GM18870 (cell line): ENCODE measurements around the gene IGDCC3.
"Not testable (repeated sequence)": the region's sequence is repeated elsewhere in the genome, so short reads cannot be mapped to it uniquely, and the experiment has no call there.

Source experiments
- ATAC-seq: cut with Tn5 transposase; IDR thresholded peaks from one replicate; pipeline ENCODE4 v1.9.1; 2021; ENCODE audit warnings: moderate library complexity; ENCODE audit not compliant: unreplicated experiment

The IGDCC3 gene

GRCh38 chr15:65371976-65372786 lies 5.6 kb downstream of the IGDCC3 start:
- no peak for ATAC-seq

- no peak for ATAC-seq
These were observed 6.9 kb downstream of the IGDCC3 start for GRCh38 chr15:65370885-65371284.

- no peak for ATAC-seq
These were observed 8.2 kb downstream of the IGDCC3 start for GRCh38 chr15:65369651-65370050.

DNA sequence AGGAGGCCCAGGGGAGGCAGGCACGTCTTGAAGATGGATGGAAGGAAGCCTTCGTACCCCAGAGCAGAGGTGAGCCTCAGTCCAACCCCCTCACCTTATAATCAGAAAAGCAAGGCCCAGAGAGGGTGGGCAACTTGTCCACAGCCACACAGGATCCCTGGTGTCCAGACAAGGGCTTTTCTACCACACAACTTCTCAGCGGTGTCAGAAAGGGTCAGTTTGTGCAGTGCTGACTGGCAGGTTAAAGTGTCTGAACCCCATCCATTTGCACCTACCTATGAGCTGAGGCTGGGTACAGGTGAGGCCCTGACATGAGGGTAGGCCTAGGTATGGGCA lies 8.6 kb downstream of the IGDCC3 start:
- no peak for ATAC-seq

GRCh38 chr15:65368302-65369211 lies 9.2 kb downstream of the IGDCC3 start:
- no peak for ATAC-seq

DNA sequence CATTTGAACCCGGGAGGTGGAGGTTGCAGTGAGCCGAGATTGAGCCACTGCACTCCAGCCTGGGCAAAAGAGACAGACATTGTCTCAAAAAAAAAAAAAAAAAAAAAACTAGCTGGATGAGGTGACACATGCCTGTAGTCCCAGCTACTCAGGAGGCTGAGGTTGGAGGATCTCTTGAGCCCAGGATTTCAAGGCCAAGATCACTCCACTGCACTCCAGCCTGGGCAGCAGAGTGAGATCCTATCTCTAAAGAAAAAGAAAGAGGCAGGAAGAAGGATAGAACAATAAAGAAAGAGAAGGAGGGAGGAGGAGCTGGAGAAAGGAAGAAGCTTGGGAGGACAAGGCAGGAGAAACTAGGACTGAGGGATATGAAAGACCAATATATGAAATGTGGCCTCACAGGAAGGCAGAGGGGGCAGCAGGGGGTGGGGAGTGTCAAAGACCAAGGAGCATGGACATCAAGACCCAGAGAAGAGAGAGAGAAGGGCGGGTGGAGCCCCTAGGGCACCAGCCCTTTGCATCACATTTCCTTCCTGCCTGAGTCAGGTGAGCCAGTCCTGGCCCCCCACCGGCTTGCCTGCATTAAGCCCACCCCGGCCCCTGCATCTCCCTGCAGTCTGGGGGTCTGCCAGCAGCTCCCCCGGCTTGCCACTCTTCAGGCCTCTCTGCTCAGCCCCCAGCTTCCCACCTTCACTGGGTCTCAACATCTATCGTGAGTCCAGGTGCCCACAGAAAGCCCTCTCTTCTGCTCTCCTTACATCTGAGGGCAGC lies 11.5 kb downstream of the IGDCC3 start:
- ATAC-seq: no peak

- no peak for ATAC-seq
These were observed 12.6 kb downstream of the IGDCC3 start for GRCh38 chr15:65365229-65365628.

DNA sequence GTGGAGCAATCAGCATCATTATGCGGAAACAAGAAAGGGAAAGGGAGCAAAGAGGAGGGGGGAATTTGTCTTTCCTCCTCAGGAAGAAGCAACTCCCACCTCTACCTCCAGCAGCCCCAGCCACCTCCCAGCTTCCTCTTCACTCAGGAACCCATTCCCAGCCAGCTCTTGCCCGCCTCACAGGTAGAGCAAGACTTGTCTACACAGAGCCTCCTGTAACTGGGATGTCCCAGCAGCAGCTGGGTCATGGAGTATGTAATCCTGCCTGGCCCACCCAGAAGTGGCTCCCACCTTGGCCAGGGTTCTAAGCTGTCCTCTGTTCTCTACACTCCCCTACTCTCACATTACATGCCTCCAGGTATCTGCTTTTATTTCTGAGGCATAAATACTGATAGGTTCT lies 14.0 kb downstream of the IGDCC3 start:
- no peak for ATAC-seq

GRCh38 chr15:65363306-65363705 lies 14.5 kb downstream of the IGDCC3 start:
- ATAC-seq: no peak

DNA sequence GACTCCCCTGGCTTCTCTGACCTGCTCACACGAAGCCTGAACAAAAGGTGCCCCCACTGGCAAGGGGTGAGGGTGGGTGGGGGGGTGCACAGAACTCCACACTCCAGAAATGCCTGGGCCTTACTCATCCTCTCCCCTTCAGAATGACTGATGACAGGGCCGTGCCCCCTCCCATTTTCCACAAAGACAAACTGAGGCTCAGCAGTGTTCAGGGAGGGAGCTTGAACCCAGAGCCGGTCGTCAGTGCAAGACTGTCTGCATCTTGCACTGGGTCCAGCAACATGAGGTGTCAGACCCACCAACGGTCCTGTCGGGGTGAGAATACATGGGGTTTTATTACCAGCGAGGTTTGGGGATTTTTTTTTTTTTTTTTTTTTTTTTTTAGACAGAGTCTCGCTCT lies 15.3 kb downstream of the IGDCC3 start:
- ATAC-seq: no peak

GRCh38 chr15:65361708-65362459 lies 15.9 kb downstream of the IGDCC3 start:
- no peak for ATAC-seq

DNA sequence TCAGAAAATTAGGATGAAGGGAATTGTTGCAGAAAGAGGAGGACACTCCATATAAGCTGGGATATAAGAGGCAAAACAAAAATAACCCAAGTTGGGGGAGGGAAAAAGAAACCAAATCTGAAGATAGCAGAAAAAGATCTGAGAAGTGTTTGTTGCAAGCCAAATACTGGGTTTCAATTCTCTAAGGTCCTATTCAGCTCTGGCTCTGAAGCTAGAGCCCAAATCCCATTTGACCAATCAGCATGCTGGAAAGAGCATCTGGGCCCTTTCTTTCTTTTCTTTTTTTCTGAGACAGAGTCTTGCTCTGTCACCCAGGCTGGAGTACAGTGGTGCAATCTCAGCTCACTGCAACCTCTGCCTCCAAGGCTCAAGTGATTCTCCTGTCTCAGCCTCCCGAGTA lies 17.3 kb downstream of the IGDCC3 start:
- ATAC-seq: no peak

GRCh38 chr15:65355988-65356353 lies 21.8 kb downstream of the IGDCC3 start:
- no peak for ATAC-seq

DNA sequence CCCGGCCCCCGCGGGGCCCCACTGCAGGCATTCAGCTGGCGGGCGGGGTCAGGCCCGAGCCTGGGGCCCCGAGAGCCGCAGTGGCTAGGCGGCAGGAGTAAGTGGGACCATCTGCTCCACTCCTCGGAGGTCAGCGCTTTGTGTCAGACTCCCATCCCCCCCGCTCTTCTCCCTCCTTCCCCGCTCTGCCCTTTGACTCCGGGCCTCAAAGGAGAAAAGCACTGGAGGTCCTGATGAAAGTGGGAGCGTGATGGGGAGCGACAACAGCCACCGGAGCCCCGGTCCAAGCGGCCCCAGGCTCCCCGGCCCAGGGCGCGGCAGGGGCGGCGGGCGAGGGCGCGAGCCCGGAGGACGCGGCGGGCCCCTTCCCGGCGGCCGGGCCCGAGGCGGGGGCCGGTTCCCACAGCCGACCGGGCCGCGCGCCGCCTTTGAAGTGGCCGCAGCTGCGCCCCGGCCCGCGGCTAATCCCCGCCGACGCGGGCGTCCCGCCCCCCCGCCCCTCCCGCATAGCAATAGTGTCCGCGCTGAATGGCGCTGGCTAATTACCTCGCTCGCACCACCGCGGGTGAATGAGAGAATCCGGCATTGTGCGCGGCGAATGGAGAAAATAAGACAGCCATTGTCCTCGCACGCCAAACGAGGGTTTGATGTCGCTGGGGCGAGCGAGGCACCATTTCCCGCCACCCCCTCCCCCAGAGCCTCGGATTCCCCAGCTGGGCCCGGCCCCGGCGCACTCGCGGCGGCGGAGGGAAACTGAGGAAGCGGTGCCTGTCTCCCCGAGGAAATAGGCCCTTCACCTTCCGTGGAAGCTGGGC lies 22.4 kb downstream of the IGDCC3 start:
- ATAC-seq: no peak

- no peak for ATAC-seq
These were observed 23.0 kb downstream of the IGDCC3 start for GRCh38 chr15:65354835-65355172.

DNA sequence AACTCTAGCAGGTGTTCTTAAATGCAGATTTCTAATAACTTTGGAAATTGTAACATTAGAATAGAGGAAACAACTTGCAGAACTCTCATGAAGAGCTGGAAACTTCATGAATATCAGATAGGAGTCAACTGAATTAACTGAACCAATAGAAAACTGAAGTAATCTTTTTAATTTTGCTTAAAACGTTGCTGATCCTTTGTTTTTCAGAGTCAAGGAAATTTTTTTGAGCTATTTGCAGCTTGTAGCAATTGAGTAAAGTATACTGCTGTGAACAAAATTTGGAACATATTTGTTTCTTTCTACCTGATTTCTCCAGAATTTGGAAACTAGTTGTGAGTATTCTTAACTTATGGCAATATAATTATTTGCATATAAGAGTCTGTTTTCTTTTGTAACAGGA lies 25.8 kb downstream of the IGDCC3 start:
- not testable (repeated sequence) for ATAC-seq

- no peak for ATAC-seq
These were observed 28.5 kb downstream of the IGDCC3 start for GRCh38 chr15:65349338-65349737.

GRCh38 chr15:65347756-65348155 lies 30.0 kb downstream of the IGDCC3 start:
- not testable (repeated sequence) for ATAC-seq

DNA sequence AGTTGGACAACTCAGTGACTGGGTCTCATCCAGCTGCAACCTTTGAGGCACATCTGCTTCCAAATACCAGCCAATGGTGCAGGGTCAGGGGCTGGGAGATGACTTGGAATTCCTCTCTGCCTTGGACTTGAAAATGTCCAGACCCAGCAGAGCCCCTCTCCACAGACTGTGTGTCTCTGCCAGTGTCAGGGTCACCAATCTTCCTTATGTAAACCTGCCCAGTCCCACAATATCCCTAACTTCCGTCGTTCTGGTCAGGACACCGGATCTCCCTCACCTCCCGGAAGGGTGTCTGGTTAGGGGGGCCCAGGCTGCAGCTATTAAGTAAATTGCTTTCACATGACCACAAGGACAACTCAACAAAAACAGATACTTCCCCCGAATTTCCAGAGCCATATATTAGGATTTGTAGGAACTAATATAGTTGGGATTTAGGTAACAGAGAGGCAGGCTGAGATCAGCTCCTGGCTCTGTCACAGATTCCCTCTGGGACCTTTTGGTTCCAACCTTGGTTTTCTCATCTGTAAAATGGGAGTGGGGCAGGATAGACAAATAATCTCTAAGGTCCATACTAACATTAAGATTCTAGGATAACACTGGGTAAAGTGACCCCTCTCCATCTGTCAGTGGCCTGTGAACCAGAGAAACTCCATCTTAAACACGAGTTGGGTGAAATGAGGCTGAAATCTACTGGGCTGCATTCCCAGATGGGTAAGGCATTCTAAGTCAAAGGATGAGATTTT lies 30.8 kb downstream of the IGDCC3 start:
- ATAC-seq: no peak
